Nephron (organoid): ENCODE measurements around the gene PPP2R2D.

Experiments used
- H3K27ac Mint-ChIP-seq, 3 experiments: 2 replicates each; pipeline ENCODE4 v1.8.0; 2020; ENCODE audit warnings: mixed read lengths in 3 of 3, mild to moderate bottlenecking in 2 of 3, moderate library complexity in 1 of 3
- H3K27me3 Mint-ChIP-seq: 2 replicates; pipeline ENCODE4 v1.8.0; 2021; ENCODE audit warnings: low read depth, mild to moderate bottlenecking, moderate library complexity, mixed read lengths
- H3K36me3 Mint-ChIP-seq: 2 replicates; pipeline ENCODE4 v1.8.0; 2020; ENCODE audit warnings: low read depth, mixed read lengths
- H3K4me1 Mint-ChIP-seq: 2 replicates; pipeline ENCODE4 v1.8.0; 2020; ENCODE audit warnings: mixed read lengths
- H3K4me3 Mint-ChIP-seq, 3 experiments: 2 replicates each; pipeline ENCODE4 v1.8.0; 2020; ENCODE audit warnings: mild to moderate bottlenecking in 3 of 3, mixed read lengths in 3 of 3, moderate library complexity in 2 of 3
- H3K9me3 Mint-ChIP-seq: 2 replicates; pipeline ENCODE4 v1.8.0; 2020; ENCODE audit warnings: mixed read lengths
- CTCF ChIP-seq, 3 experiments: fragments of 200-600 bp; sonication (generic); IDR thresholded peaks; one replicate each; pipeline ENCODE4 v1.5.0; 2021; ENCODE audit warnings: antibody characterized with exemption in 3 of 3; ENCODE audit not compliant: unreplicated experiment in 3 of 3

Gene PPP2R2D

GRCh38 chr10:131961047-131961776, 60.4 kb downstream of the PPP2R2D start:
- Mint-ChIP-seq H3K4me1 (no peaks in the 10 kb centered on the region), H3K4me3 (no peak overlapping the region), H3K9me3 (no peaks in the 10 kb centered on the region), H3K27me3 (no peaks in the 10 kb centered on the region), H3K27ac (no peak overlapping the region), H3K36me3 (peaks cover 52% of the 10 kb centered on the region)
- TF ChIP-seq CTCF (IDR thresholded peaks at IDR 0.05; ENCODE audit: unreplicated experiment in 3 of 3), result no peak

GRCh38 chr10:131961777-131962662, 61.2 kb downstream of the PPP2R2D start:
- no peaks in the 10 kb centered on the region for H3K9me3 Mint-ChIP-seq
- no peak for TF ChIP-seq CTCF (IDR thresholded peaks at IDR 0.05; ENCODE audit: unreplicated experiment in 3 of 3)
- no peak overlapping the region for H3K4me3 Mint-ChIP-seq
- no peaks in the 10 kb centered on the region for H3K27me3 Mint-ChIP-seq
- H3K4me1 Mint-ChIP-seq, result no peaks in the 10 kb centered on the region
- H3K36me3 Mint-ChIP-seq, result peaks cover 48% of the 10 kb centered on the region
- no peak overlapping the region for H3K27ac Mint-ChIP-seq

- Mint-ChIP-seq H3K4me1 (no peaks in the 10 kb centered on the region), H3K4me3 (no peak overlapping the region), H3K9me3 (no peaks in the 10 kb centered on the region), H3K27ac (no peak overlapping the region), H3K27me3 (no peaks in the 10 kb centered on the region), H3K36me3 (peaks cover 39% of the 10 kb centered on the region)
- no peak for TF ChIP-seq CTCF (IDR thresholded peaks at IDR 0.05; ENCODE audit: unreplicated experiment in 3 of 3)
Measured at GRCh38 chr10:131963350-131963749, 62.5 kb downstream of the PPP2R2D start.

GRCh38 chr10:131963811-131964210, 63.0 kb downstream of the PPP2R2D start:
- Mint-ChIP-seq H3K27ac (no peak overlapping the region), H3K9me3 (no peaks in the 10 kb centered on the region), H3K4me3 (no peak overlapping the region), H3K27me3 (no peaks in the 10 kb centered on the region), H3K4me1 (no peaks in the 10 kb centered on the region), H3K36me3 (peaks cover 39% of the 10 kb centered on the region)
- no peak for TF ChIP-seq CTCF (IDR thresholded peaks at IDR 0.05; ENCODE audit: unreplicated experiment in 3 of 3)

GRCh38 chr10:131964298-131964697, 63.5 kb downstream of the PPP2R2D start:
- Mint-ChIP-seq H3K4me3 (no peak overlapping the region), H3K9me3 (no peaks in the 10 kb centered on the region), H3K4me1 (no peaks in the 10 kb centered on the region), H3K36me3 (peaks cover 39% of the 10 kb centered on the region), H3K27ac (no peak overlapping the region), H3K27me3 (no peaks in the 10 kb centered on the region)
- no peak for TF ChIP-seq CTCF (IDR thresholded peaks at IDR 0.05; ENCODE audit: unreplicated experiment in 3 of 3)
